ENCODE measurements around the gene SYNDIG1.

The SYNDIG1 gene

GRCh38 chr20:24640276-24640675, 170.8 kb downstream of the SYNDIG1 start:
- DNase-seq: no peak

DNA sequence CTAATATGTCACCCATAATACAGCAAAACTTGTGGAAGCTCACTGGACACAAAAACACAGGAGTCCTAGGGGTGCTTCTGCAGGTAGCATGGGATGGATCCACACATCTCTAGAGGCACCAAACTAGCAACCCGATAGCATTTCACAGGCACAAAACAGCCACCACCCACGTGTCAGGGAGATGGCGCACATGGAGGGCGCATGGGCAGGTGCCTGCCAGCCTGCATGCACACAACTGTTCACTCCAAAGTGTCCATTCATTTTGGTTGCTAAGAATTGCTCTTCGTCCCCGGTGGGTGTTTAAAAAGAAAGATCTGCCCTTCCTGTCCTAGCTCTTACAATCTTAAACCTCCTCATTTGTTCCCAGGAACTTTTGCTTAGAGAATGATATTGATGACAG, 171.3 kb downstream of the SYNDIG1 start:
- DNase-seq: no peak

GRCh38 chr20:24643731-24644626, 174.6 kb downstream of the SYNDIG1 start:
- DNase-seq: peak in 1 of 2 donors; percentile 17

- no peak for DNase-seq
Observed at GRCh38 chr20:24646321-24646720, 176.9 kb downstream of the SYNDIG1 start.

- no peak for DNase-seq
Observed at GRCh38 chr20:24647713-24648112, 178.3 kb downstream of the SYNDIG1 start.

GRCh38 chr20:24648481-24648880, 179.1 kb downstream of the SYNDIG1 start:
- no peak for DNase-seq

- DNase-seq: no peak
Observed at GRCh38 chr20:24648919-24649318, 179.5 kb downstream of the SYNDIG1 start.

DNA sequence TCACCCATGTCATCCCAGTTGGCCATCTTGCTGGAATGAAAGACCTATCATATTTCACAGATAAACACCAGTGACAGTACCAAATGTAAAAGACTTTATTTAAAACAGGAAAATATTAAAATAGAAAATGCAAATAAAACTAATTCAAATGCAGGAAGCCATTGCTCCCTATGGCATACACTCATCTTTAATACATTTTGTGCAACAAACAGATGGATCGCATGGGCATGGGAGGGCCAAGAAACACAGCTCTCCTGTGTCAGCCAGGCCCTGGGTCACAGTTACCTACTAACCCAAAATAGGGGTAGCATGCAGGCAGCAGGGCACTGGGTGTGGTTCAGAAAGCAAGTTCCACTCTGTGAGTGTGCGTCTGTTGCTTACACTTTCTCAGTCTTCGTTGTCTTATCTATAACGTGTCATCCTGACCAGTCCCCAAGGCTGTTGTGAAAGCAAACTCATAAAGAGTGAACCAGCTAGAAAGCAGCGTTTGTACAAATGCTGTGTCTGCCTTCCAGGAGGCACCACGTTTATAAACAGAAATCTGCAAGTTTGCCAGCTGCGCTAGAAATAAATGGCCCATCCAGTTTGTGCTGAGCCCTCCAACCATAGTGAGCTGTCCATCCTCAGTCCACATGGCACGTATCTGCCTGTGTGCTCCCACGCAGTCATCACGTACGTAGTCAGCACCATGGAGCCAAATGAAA, 180.5 kb downstream of the SYNDIG1 start:
- no peak for DNase-seq

DNA sequence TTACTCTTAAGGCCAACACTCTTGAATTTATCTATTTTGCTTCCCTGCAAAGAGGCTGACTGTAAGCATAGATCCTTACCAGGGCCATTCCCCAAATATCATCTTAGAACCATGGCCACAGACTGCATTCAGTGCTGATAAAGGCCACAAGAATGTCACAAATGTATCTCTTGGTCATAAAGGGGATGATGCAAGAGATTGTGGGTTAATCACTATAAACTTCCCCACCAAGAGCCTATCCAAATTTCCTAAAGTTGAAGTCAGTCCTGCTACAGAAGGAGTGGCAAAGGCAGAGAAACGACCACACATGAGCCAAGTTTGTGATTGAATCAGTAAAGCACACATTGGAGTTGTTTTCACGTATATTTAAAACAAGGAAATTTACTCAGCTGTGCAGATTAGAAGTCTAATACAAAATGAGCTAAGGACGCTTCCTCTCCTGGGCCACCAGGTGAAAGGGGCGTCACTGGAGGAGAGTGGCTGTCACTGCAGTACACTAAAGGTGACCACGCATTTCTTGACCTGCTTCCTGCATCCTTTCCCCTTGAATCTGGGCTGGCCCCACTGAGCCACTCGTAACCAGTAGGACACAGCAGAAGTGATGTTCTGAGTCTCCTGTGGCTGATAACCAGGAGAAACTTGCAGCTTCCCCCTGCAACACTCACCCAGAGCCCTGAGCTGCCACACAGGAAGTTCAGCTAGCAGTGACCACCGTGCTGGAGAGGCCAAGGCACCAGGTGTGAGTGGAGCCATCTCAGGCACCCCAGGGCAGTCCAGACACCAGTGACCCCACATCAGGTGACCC, 181.9 kb downstream of the SYNDIG1 start:
- peak; percentile 49 to 60 for DNase-seq

DNA sequence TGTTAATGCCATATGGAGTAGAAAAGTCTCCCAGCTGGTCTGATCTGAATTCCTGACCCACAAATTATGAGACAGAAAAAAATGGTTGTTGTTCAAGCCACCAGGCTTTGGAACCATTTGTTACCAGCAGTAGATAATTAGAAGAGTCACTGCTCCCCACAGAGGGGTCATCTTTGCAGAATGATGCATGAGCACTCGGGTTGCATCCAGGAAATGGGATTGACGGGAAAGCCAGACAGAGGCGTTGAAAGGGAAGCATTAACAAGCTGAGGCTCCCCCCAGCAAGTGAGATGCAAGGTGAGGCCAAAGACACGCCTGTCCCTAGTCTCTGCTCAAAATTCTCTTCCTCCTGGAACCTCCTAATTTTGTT, 182.5 kb downstream of the SYNDIG1 start:
- DNase-seq: no peak

DNA sequence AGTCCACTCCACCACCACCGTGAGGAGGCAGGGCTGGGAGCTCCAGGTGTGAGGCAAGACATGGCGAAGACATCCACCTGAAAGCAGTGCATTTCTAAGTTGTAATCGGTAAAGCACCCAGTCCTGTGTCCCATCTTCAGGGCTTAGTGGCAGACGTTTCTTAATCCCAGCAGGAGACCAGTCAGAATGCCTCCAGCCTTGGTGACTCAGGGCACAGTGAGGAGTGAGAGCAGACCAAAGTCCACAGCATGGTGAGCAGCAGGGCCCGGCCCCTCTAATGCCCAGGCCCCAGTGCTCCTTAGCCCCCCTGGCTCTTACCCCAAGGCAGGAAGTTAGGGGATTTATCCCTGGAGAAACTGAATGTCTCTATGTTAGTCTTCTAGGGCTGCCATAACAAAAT, 183.9 kb downstream of the SYNDIG1 start:
- DNase-seq: no peak

GRCh38 chr20:24654425-24654824, 185.0 kb downstream of the SYNDIG1 start:
- no peak for DNase-seq

DNA sequence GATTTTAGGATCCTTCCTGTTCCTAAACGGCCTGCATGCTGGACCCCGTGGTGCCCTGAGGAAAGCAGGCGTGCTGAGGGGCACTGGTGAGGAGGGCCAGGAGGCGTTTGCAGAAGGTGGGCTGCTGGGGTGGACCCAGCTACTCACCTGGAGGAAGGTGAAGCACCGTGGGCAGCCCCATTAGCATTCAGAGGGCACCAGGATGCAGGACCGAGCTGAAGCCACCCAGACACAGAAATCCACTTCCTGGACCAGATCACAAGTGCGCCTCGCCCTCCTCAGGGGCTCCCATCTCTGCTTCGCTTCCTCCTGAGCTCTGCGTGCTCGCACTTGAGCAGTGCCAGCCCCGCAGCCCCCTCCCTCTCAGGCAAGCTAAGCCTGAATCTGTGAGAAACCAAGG, 187.0 kb downstream of the SYNDIG1 start:
- no peak for DNase-seq

GRCh38 chr20:24657196-24657595, 187.8 kb downstream of the SYNDIG1 start:
- no peak for DNase-seq

- DNase-seq: no peak
Observed at GRCh38 chr20:24657878-24658620, 188.6 kb downstream of the SYNDIG1 start.

GRCh38 chr20:24658920-24659660, 189.7 kb downstream of the SYNDIG1 start:
- no peak for DNase-seq

- no peak for DNase-seq
Observed at GRCh38 chr20:24659835-24660234, 190.4 kb downstream of the SYNDIG1 start.

GRCh38 chr20:24660651-24661050, 191.2 kb downstream of the SYNDIG1 start:
- DNase-seq: no peak

DNA sequence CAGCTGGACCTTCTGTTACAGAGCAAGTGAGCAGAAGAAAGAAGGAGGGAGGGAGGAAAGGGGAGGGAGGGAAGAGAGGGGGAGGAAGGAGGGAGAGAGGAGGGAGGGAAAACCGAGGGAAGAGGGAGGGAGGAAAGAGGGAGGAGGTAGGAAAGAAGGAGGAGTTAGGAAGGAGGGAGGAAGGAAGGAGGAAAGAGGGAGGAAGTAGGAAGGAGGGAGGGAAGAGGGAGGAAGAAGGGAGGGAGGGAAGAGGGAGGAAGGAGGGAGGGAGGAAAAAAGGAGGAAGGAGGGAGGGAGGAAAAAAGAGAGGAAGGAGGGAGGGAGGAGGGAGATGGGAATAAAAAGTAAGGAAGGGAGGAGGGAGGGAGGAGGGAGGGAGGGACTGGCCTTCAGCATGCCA, 191.8 kb downstream of the SYNDIG1 start:
- DNase-seq: no peak

- DNase-seq: no peak
Observed at GRCh38 chr20:24662322-24662721, 192.9 kb downstream of the SYNDIG1 start.

- no peak for DNase-seq
Observed at GRCh38 chr20:24662752-24663365, 193.4 kb downstream of the SYNDIG1 start.

Measured in inflammatory macrophage treated with lipopolysaccharide for 1 hour (primary cell).